Measurements from ENCODE around the gene FANCM. TPM values are rescaled to one million over a fixed set of nuclear protein-coding genes. Genes with fewer than 3 reads are reported as not detected.
A peak's percentile ranks its signal among the peaks of the same experiment; 100 is the strongest.

Gene FANCM, protein sequence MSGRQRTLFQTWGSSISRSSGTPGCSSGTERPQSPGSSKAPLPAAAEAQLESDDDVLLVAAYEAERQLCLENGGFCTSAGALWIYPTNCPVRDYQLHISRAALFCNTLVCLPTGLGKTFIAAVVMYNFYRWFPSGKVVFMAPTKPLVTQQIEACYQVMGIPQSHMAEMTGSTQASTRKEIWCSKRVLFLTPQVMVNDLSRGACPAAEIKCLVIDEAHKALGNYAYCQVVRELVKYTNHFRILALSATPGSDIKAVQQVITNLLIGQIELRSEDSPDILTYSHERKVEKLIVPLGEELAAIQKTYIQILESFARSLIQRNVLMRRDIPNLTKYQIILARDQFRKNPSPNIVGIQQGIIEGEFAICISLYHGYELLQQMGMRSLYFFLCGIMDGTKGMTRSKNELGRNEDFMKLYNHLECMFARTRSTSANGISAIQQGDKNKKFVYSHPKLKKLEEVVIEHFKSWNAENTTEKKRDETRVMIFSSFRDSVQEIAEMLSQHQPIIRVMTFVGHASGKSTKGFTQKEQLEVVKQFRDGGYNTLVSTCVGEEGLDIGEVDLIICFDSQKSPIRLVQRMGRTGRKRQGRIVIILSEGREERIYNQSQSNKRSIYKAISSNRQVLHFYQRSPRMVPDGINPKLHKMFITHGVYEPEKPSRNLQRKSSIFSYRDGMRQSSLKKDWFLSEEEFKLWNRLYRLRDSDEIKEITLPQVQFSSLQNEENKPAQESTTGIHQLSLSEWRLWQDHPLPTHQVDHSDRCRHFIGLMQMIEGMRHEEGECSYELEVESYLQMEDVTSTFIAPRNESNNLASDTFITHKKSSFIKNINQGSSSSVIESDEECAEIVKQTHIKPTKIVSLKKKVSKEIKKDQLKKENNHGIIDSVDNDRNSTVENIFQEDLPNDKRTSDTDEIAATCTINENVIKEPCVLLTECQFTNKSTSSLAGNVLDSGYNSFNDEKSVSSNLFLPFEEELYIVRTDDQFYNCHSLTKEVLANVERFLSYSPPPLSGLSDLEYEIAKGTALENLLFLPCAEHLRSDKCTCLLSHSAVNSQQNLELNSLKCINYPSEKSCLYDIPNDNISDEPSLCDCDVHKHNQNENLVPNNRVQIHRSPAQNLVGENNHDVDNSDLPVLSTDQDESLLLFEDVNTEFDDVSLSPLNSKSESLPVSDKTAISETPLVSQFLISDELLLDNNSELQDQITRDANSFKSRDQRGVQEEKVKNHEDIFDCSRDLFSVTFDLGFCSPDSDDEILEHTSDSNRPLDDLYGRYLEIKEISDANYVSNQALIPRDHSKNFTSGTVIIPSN (N-terminal part only)
- total RNA-seq (2014; rRNA removed; shearing (Covaris generic)) = 21.1 and 24.5 TPM in 2 replicates
- polyA plus RNA-seq (2016; fragmentation: Nextera tagmentation; extraction: Ambion mirVana) = 18.1 and 19.6 TPM in 2 replicates
- long read RNA-seq, partial matches to known transcripts = 3 of 6 reads
- long read RNA-seq, other reads (novel, unspliced or antisense) = 2 of 6 reads

- H3K4me3 Mint-ChIP-seq = peak within 1 kb of the TSS; percentile 97
- peaks cover 78% of the 10 kb centered on the region for H3K79me2 ChIP-seq (replicated peaks; ENCODE audit: insufficient read depth)
- peak; percentile 72 for ATAC-seq
- no peaks in the 10 kb centered on the region for H3K9me2 ChIP-seq (ENCODE audit: insufficient read depth)
- peak within 1 kb of the TSS; percentile 34 for H2AFZ ChIP-seq
- H3K4me1 ChIP-seq (ENCODE audit: insufficient read depth) = peaks cover 19% of the 10 kb centered on the region; the same call in 1 of the 2 replicates
- H3K36me3 Mint-ChIP-seq (ENCODE audit: low read depth) = no peaks in the 10 kb centered on the region; the same call in 2 of the 3 replicates
- peak within 1 kb of the TSS; percentile 86 for H3K4me2 ChIP-seq
- peak within 1 kb of the TSS; percentile 81 for H3K27ac ChIP-seq (ENCODE audit: low read depth)
- no peaks in the 10 kb centered on the region for H3K9me3 Mint-ChIP-seq
- no peaks in the 10 kb centered on the region for H3F3A ChIP-seq (replicated peaks; ENCODE audit: low read depth)
- H4K20me1 ChIP-seq (replicated peaks; ENCODE audit: insufficient read depth) = 0 out of 2 replicates have a peak, but pooled peaks cover 11% of the 10 kb centered on the region
- no peaks in the 10 kb centered on the region for H3K36me3 ChIP-seq (ENCODE audit: insufficient read depth)
- peak within 1 kb of the TSS; percentile 91 for H3K4me3 ChIP-seq
- peak; percentile 99 for DNase-seq (ENCODE audit: low spot score)
- H3K27ac Mint-ChIP-seq = peak within 1 kb of the TSS; percentile 98
- no peaks in the 10 kb centered on the region for H3K27me3 ChIP-seq (ENCODE audit: insufficient read depth)
- H3K27me3 Mint-ChIP-seq (ENCODE audit: insufficient read depth, low read depth, poor library complexity) = peaks cover 9% of the 10 kb centered on the region
- peaks cover 12% of the 10 kb centered on the region; the same call in 2 of the 3 replicates for H3K4me1 Mint-ChIP-seq
- TF ChIP-seq, protein P1, sequence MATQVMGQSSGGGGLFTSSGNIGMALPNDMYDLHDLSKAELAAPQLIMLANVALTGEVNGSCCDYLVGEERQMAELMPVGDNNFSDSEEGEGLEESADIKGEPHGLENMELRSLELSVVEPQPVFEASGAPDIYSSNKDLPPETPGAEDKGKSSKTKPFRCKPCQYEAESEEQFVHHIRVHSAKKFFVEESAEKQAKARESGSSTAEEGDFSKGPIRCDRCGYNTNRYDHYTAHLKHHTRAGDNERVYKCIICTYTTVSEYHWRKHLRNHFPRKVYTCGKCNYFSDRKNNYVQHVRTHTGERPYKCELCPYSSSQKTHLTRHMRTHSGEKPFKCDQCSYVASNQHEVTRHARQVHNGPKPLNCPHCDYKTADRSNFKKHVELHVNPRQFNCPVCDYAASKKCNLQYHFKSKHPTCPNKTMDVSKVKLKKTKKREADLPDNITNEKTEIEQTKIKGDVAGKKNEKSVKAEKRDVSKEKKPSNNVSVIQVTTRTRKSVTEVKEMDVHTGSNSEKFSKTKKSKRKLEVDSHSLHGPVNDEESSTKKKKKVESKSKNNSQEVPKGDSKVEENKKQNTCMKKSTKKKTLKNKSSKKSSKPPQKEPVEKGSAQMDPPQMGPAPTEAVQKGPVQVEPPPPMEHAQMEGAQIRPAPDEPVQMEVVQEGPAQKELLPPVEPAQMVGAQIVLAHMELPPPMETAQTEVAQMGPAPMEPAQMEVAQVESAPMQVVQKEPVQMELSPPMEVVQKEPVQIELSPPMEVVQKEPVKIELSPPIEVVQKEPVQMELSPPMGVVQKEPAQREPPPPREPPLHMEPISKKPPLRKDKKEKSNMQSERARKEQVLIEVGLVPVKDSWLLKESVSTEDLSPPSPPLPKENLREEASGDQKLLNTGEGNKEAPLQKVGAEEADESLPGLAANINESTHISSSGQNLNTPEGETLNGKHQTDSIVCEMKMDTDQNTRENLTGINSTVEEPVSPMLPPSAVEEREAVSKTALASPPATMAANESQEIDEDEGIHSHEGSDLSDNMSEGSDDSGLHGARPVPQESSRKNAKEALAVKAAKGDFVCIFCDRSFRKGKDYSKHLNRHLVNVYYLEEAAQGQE (IDR thresholded peaks at IDR 0.05; ENCODE audit: unreplicated experiment) = no peak
- no peak for TF ChIP-seq ZNF114 (CRISPR knock-in tag; IDR thresholded peaks at IDR 0.05)
- no peak for TF ChIP-seq JUNB (IDR thresholded peaks at IDR 0.05; ENCODE audit: unreplicated experiment)
- TF ChIP-seq, protein P2, sequence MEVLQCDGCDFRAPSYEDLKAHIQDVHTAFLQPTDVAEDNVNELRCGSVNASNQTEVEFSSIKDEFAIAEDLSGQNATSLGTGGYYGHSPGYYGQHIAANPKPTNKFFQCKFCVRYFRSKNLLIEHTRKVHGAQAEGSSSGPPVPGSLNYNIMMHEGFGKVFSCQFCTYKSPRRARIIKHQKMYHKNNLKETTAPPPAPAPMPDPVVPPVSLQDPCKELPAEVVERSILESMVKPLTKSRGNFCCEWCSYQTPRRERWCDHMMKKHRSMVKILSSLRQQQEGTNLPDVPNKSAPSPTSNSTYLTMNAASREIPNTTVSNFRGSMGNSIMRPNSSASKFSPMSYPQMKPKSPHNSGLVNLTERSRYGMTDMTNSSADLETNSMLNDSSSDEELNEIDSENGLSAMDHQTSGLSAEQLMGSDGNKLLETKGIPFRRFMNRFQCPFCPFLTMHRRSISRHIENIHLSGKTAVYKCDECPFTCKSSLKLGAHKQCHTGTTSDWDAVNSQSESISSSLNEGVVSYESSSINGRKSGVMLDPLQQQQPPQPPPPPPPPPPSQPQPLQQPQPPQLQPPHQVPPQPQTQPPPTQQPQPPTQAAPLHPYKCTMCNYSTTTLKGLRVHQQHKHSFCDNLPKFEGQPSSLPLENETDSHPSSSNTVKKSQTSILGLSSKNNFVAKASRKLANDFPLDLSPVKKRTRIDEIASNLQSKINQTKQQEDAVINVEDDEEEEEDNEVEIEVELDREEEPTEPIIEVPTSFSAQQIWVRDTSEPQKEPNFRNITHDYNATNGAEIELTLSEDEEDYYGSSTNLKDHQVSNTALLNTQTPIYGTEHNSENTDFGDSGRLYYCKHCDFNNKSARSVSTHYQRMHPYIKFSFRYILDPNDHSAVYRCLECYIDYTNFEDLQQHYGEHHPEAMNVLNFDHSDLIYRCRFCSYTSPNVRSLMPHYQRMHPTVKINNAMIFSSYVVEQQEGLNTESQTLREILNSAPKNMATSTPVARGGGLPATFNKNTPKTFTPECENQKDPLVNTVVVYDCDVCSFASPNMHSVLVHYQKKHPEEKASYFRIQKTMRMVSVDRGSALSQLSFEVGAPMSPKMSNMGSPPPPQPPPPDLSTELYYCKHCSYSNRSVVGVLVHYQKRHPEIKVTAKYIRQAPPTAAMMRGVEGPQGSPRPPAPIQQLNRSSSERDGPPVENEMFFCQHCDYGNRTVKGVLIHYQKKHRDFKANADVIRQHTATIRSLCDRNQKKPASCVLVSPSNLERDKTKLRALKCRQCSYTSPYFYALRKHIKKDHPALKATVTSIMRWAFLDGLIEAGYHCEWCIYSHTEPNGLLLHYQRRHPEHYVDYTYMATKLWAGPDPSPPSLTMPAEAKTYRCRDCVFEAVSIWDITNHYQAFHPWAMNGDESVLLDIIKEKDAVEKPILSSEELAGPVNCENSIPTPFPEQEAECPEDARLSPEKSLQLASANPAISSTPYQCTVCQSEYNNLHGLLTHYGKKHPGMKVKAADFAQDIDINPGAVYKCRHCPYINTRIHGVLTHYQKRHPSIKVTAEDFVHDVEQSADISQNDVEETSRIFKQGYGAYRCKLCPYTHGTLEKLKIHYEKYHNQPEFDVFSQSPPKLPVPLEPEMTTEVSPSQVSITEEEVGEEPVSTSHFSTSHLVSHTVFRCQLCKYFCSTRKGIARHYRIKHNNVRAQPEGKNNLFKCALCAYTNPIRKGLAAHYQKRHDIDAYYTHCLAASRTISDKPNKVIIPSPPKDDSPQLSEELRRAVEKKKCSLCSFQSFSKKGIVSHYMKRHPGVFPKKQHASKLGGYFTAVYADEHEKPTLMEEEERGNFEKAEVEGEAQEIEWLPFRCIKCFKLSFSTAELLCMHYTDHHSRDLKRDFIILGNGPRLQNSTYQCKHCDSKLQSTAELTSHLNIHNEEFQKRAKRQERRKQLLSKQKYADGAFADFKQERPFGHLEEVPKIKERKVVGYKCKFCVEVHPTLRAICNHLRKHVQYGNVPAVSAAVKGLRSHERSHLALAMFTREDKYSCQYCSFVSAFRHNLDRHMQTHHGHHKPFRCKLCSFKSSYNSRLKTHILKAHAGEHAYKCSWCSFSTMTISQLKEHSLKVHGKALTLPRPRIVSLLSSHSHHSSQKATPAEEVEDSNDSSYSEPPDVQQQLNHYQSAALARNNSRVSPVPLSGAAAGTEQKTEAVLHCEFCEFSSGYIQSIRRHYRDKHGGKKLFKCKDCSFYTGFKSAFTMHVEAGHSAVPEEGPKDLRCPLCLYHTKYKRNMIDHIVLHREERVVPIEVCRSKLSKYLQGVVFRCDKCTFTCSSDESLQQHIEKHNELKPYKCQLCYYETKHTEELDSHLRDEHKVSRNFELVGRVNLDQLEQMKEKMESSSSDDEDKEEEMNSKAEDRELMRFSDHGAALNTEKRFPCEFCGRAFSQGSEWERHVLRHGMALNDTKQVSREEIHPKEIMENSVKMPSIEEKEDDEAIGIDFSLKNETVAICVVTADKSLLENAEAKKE (CRISPR knock-in tag; IDR thresholded peaks at IDR 0.05) = no peak
- peak; percentile 85 for TF ChIP-seq POLR2AphosphoS5 (IDR thresholded peaks at IDR 0.05; ENCODE audit: low read depth)
- TF ChIP-seq ETS1 (IDR thresholded peaks at IDR 0.05) = peak; percentile 32; the same call in 1 of the 2 replicates
- TF ChIP-seq NANOG (IDR thresholded peaks at IDR 0.05; ENCODE audit: borderline replicate concordance) = no peak
- no peak for TF ChIP-seq ZNF331 (CRISPR knock-in tag; IDR thresholded peaks at IDR 0.05; ENCODE audit: low read depth)
- TF ChIP-seq CREB1 (CRISPR knock-in tag; IDR thresholded peaks at IDR 0.05; ENCODE audit: low read depth) = peak; percentile 64
Measured at GRCh38 chr14:45135659-45136395, at the start of gene FANCM. Gene FANCM, plus strand, starts transcription at chr14:45135930. Its CDS starts 102 bp downstream, at chr14:45136032.

Measured in GM23338 (cell line).